H9 (cell line): ENCODE results near the gene RBFOX1. TPM values are rescaled to one million over a fixed set of nuclear protein-coding genes. Genes with fewer than 3 reads are reported as not detected.

Experiments
- DNase-seq: peaks from one replicate; pipeline ENCODE4 v3.0.0-alpha.2; 2017
- H2AFZ ChIP-seq: one replicate; pipeline ENCODE4 v1.6.1; 2013; ENCODE audit warnings: mild to moderate bottlenecking, low read length, control low read depth, moderate library complexity
- H2AK5ac ChIP-seq: 2 replicates; pipeline ENCODE4 v1.6.1; 2013; ENCODE audit warnings: low read length, control low read depth, mixed read lengths; ENCODE audit not compliant: insufficient read length
- H2BK120ac ChIP-seq: one replicate; pipeline ENCODE4 v1.6.1; 2013; ENCODE audit warnings: low read depth, mild to moderate bottlenecking, low read length, control low read depth, inconsistent platforms; ENCODE audit not compliant: poor library complexity, severe bottlenecking
- H2BK12ac ChIP-seq: 2 replicates; pipeline ENCODE4 v1.6.1; 2013; ENCODE audit warnings: low read length, control low read depth, mixed read lengths, low read depth; ENCODE audit not compliant: insufficient read length
- H2BK15ac ChIP-seq: 2 replicates; pipeline ENCODE4 v1.6.1; 2013; ENCODE audit warnings: low read depth, low read length, control low read depth
- H2BK20ac ChIP-seq: one replicate; pipeline ENCODE4 v1.6.1; 2013; ENCODE audit warnings: low read depth, mild to moderate bottlenecking, low read length, control low read depth, inconsistent platforms; ENCODE audit not compliant: poor library complexity, severe bottlenecking
- H2BK5ac ChIP-seq: 2 replicates; pipeline ENCODE4 v1.6.1; 2013; ENCODE audit warnings: low read length, control low read depth, mixed read lengths; ENCODE audit not compliant: insufficient read length
- H3K14ac ChIP-seq: 2 replicates; pipeline ENCODE4 v1.6.1; 2013; ENCODE audit warnings: low read length, control low read depth; ENCODE audit not compliant: insufficient read depth
- H3K18ac ChIP-seq: 2 replicates; pipeline ENCODE4 v1.6.1; 2013; ENCODE audit warnings: low read depth, mild to moderate bottlenecking, mixed read lengths, low read length, control low read depth; ENCODE audit not compliant: insufficient read length
- H3K23ac ChIP-seq: 2 replicates; pipeline ENCODE4 v1.6.1; 2013; ENCODE audit warnings: low read length, control low read depth, mixed read lengths, low read depth; ENCODE audit not compliant: insufficient read length
- H3K23me2 ChIP-seq: 2 replicates; pipeline ENCODE4 v1.6.1; 2013; ENCODE audit warnings: low read depth, mild to moderate bottlenecking, mixed read lengths, low read length, control low read depth; ENCODE audit not compliant: insufficient read length, poor library complexity, severe bottlenecking
- H3K27ac ChIP-seq: 2 replicates; pipeline ENCODE4 v1.5.1; 2013; ENCODE audit warnings: low read length, control low read depth, mixed read lengths, low read depth; ENCODE audit not compliant: insufficient read length
- H3K27me3 ChIP-seq: 2 replicates; pipeline ENCODE4 v1.6.1; 2013; ENCODE audit warnings: low read length, control low read depth, inconsistent platforms; ENCODE audit not compliant: insufficient read depth
- H3K4ac ChIP-seq: 2 replicates; pipeline ENCODE4 v1.6.1; 2013; ENCODE audit warnings: low read depth, mild to moderate bottlenecking, control low read depth, inconsistent platforms, low read length, moderate library complexity
- H3K4me1 ChIP-seq: 2 replicates; pipeline ENCODE4 v1.6.1; 2013; ENCODE audit warnings: low read length, control low read depth, inconsistent platforms; ENCODE audit not compliant: insufficient read depth
- H3K4me2 ChIP-seq: 2 replicates; pipeline ENCODE4 v1.6.1; 2013; ENCODE audit warnings: low read length, control low read depth, mixed read lengths; ENCODE audit not compliant: insufficient read length, insufficient read depth
- H3K56ac ChIP-seq: 2 replicates; pipeline ENCODE4 v1.6.1; 2013; ENCODE audit warnings: low read depth, mild to moderate bottlenecking, mixed read lengths, low read length, control low read depth; ENCODE audit not compliant: insufficient read length
- H3K79me1 ChIP-seq: 2 replicates; pipeline ENCODE4 v1.6.1; 2013; ENCODE audit warnings: low read depth, mild to moderate bottlenecking, moderate library complexity, low read length, control low read depth, inconsistent platforms; ENCODE audit not compliant: insufficient read depth, poor library complexity, severe bottlenecking
- H3K79me2 ChIP-seq: 2 replicates; pipeline ENCODE4 v1.6.1; 2013; ENCODE audit warnings: low read length, control low read depth, inconsistent platforms; ENCODE audit not compliant: insufficient read depth
- H3K9ac ChIP-seq: 2 replicates; pipeline ENCODE4 v1.6.1; 2013; ENCODE audit warnings: low read length, control low read depth, mixed read lengths; ENCODE audit not compliant: insufficient read length; ENCODE audit errors: extremely low read depth
- H3K9me3 ChIP-seq: one replicate; pipeline ENCODE4 v1.6.1; 2013; ENCODE audit warnings: low read depth, low read length, inconsistent platforms; ENCODE audit not compliant: control insufficient read depth
- H3T11ph ChIP-seq: one replicate; pipeline ENCODE4 v1.6.1; 2013; ENCODE audit warnings: mild to moderate bottlenecking, low read length, control low read depth, inconsistent platforms
- H4K20me1 ChIP-seq: one replicate; pipeline ENCODE4 v1.6.1; 2013; ENCODE audit not compliant: control insufficient read depth, insufficient read length, insufficient read depth
- H4K5ac ChIP-seq: 2 replicates; pipeline ENCODE4 v1.6.1; 2013; ENCODE audit warnings: low read depth, mild to moderate bottlenecking, mixed read lengths, low read length, control low read depth; ENCODE audit not compliant: insufficient read length
- H4K8ac ChIP-seq: replicated peaks from 2 replicates; pipeline ENCODE4 v1.6.1; 2013; ENCODE audit warnings: low read length, control low read depth, mixed read lengths, low read depth; ENCODE audit not compliant: insufficient read length
- H4K91ac ChIP-seq: 2 replicates; pipeline ENCODE4 v1.6.1; 2013; ENCODE audit warnings: low read depth, mild to moderate bottlenecking, moderate library complexity, mixed read lengths, low read length, control low read depth; ENCODE audit not compliant: insufficient read length
- H3K27ac Mint-ChIP-seq, 3 experiments: 2 replicates in 2 of 3; 3 replicates in 1 of 3; pipeline ENCODE4 v1.8.0; 2020 to 2021; ENCODE audit warnings: mixed read lengths in 3 of 3, mild to moderate bottlenecking in 1 of 3, moderate library complexity in 1 of 3
- H3K27me3 Mint-ChIP-seq: 2 replicates; pipeline ENCODE4 v1.8.0; 2021; ENCODE audit warnings: low read depth, mild to moderate bottlenecking, moderate library complexity, mixed read lengths
- H3K36me3 Mint-ChIP-seq, 3 experiments: 2 replicates in 2 of 3; 3 replicates in 1 of 3; pipeline ENCODE4 v1.8.0; 2020 to 2021; ENCODE audit warnings: low read depth in 3 of 3, mixed read lengths in 3 of 3; ENCODE audit not compliant: insufficient read depth in 1 of 3
- H3K4me1 Mint-ChIP-seq, 2 experiments: 2 replicates each; pipeline ENCODE4 v1.8.0; 2020; ENCODE audit warnings: mixed read lengths in 2 of 2
- H3K4me3 Mint-ChIP-seq, 2 experiments: 2 replicates in 1 of 2; 3 replicates in 1 of 2; pipeline ENCODE4 v1.8.0; 2020 to 2021; ENCODE audit warnings: mild to moderate bottlenecking in 2 of 2, mixed read lengths in 2 of 2, moderate library complexity in 1 of 2
- H3K9me3 Mint-ChIP-seq, 2 experiments: 2 replicates in 1 of 2; 3 replicates in 1 of 2; pipeline ENCODE4 v1.8.0; 2020; ENCODE audit warnings: mild to moderate bottlenecking in 2 of 2, mixed read lengths in 2 of 2, moderate library complexity in 1 of 2
- WGBS: extraction: QIAGEN DNeasy Blood & Tissue Kit; methylation state at CpG from one replicate; pipeline ENCODE4 v1.1.7; 2013; ENCODE audit warnings: missing lambda C conversion rate, low lambda C conversion rate, mixed read lengths; ENCODE audit not compliant: insufficient read length; ENCODE audit errors: extremely low coverage; 5-methylcytosine and 5-hydroxymethylcytosine counted together
- total RNA-seq: library from RNA; stranded (reverse); gene quantifications from 2 replicates; pipeline ENCODE4 v1.2.1, GENCODE V29; 2021
- TF ChIP-seq, protein P1 (sequence below): fragments of 200-600 bp; sonication (generic); conservative IDR thresholded peaks from 3 replicates; pipeline ENCODE4 v1.8.0; 2021; ENCODE audit warnings: antibody characterized with exemption, mild to moderate bottlenecking

Gene RBFOX1
- total RNA-seq, 1 experiment from 2014 or later: 2.0 TPM

DNA sequence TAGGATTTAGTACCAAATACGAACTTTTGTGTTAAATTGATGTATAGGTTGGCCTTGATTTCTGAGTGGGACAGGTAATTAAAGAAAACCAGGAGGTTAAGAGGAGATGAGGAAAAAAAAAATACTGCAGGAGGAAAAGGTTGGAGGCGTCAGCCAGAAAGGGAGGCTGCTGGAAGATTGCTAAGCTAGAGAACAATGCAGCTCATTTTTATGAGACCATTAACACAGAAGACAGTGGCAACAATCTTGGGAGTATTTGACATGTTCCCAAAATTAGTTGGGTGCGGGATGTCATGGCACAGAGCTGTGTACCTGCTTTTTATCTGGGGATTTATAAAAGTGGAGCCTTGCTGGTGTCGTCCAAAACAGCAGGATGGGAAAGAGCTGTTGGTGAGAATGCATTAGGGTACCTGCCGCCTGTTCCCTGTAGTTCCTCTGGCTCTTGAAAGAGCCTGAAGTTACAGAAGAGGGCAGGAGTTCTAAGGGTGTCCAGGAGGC is 229.3 kb downstream of the RBFOX1 start:
- no peaks in the 10 kb centered on the region for H3K23me2 ChIP-seq
- H2BK120ac ChIP-seq: no peak overlapping the region
- H3K9me3 ChIP-seq: no peaks in the 10 kb centered on the region
- no peak overlapping the region for H3K27ac Mint-ChIP-seq
- H3K27ac ChIP-seq: no peak overlapping the region
- no peak overlapping the region for H3T11ph ChIP-seq
- no peak overlapping the region for H2BK15ac ChIP-seq
- DNase-seq: no peak
- no peaks in the 10 kb centered on the region for H3K27me3 Mint-ChIP-seq
- H3K4me3 Mint-ChIP-seq: no peak overlapping the region
- H3K36me3 Mint-ChIP-seq: no peaks in the 10 kb centered on the region
- no peak overlapping the region for H3K56ac ChIP-seq
- no peak overlapping the region for H2BK20ac ChIP-seq
- H3K4me1 ChIP-seq: no peaks in the 10 kb centered on the region
- H4K5ac ChIP-seq: no peak overlapping the region
- H3K9ac ChIP-seq: no peak overlapping the region
- H4K91ac ChIP-seq: no peak overlapping the region
- H3K9me3 Mint-ChIP-seq: no peaks in the 10 kb centered on the region
- H2AK5ac ChIP-seq: no peak overlapping the region
- WGBS: no CpG with 5 or more reads among the region's 5 CpGs
- H2BK12ac ChIP-seq: no peak overlapping the region
- no peaks in the 10 kb centered on the region for H3K79me1 ChIP-seq
- H2BK5ac ChIP-seq: no peak overlapping the region
- no peak overlapping the region for H3K4me2 ChIP-seq
- no peak overlapping the region for H3K23ac ChIP-seq
- peaks cover 5 to 9% of the 10 kb centered on the region in 2 experiments; a peak in 2 of 4 replicates for H3K4me1 Mint-ChIP-seq
- no peak overlapping the region for H3K18ac ChIP-seq
- H4K20me1 ChIP-seq: no peaks in the 10 kb centered on the region
- H3K79me2 ChIP-seq: no peaks in the 10 kb centered on the region
- H3K27me3 ChIP-seq: no peaks in the 10 kb centered on the region
- no peak overlapping the region for H4K8ac ChIP-seq
- H2AFZ ChIP-seq: no peak overlapping the region
- no peak overlapping the region for H3K4ac ChIP-seq
- no peak overlapping the region for H3K14ac ChIP-seq
- TF ChIP-seq, protein P1, sequence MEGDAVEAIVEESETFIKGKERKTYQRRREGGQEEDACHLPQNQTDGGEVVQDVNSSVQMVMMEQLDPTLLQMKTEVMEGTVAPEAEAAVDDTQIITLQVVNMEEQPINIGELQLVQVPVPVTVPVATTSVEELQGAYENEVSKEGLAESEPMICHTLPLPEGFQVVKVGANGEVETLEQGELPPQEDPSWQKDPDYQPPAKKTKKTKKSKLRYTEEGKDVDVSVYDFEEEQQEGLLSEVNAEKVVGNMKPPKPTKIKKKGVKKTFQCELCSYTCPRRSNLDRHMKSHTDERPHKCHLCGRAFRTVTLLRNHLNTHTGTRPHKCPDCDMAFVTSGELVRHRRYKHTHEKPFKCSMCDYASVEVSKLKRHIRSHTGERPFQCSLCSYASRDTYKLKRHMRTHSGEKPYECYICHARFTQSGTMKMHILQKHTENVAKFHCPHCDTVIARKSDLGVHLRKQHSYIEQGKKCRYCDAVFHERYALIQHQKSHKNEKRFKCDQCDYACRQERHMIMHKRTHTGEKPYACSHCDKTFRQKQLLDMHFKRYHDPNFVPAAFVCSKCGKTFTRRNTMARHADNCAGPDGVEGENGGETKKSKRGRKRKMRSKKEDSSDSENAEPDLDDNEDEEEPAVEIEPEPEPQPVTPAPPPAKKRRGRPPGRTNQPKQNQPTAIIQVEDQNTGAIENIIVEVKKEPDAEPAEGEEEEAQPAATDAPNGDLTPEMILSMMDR: no peak
